ENCODE measurements around the gene MVP.

MVP gene

GRCh38 chr16:29834079-29834478 lies 13.8 kb downstream of the MVP start:
- TF ChIP-seq CTCF (conservative IDR thresholded peaks at IDR 0.05; ENCODE audit: low read depth), result no peak
- ChIA-PET CTCF (interaction anchor here (1.2 kb wide), 1 partner anchor 14 kb away, joined by 3 read pairs; no protein-coding TSS in a partner anchor), POLR2A (ENCODE audit: low non-redundant PET) (no interaction called here)

GRCh38 chr16:29835926-29836325 lies 15.7 kb downstream of the MVP start:
- DNase-seq (ENCODE audit: low spot score), result no peak
- no peak for TF ChIP-seq CTCF (conservative IDR thresholded peaks at IDR 0.05; ENCODE audit: low read depth)
- no peak overlapping the region for H3K27ac ChIP-seq
- POLR2A ChIA-PET (ENCODE audit: low non-redundant PET), result no interaction called here
- CTCF ChIA-PET, result no interaction called here

More at GRCh38 chr16:29834079-29834478, 13.8 kb downstream of the MVP start:
- no peak overlapping the region for H3K27ac ChIP-seq
- DNase-seq (ENCODE audit: low spot score), result no peak

GRCh38 chr16:29836623-29837022 lies 16.4 kb downstream of the MVP start:
- CTCF ChIA-PET, result interaction anchor here (1.5 kb wide), 1 partner anchor 12 kb away, joined by 3 read pairs; no protein-coding TSS in a partner anchor
- no peak for TF ChIP-seq CTCF (conservative IDR thresholded peaks at IDR 0.05; ENCODE audit: low read depth)
- no peak for DNase-seq (ENCODE audit: low spot score)
- no peak overlapping the region for H3K27ac ChIP-seq
- POLR2A ChIA-PET (ENCODE audit: low non-redundant PET), result no interaction called here

- ChIA-PET CTCF (interaction anchor here (0.5 to 1.5 kb wide), 2 partner anchors 10 to 11 kb away, joined by 3 to 4 read pairs; no protein-coding TSS in a partner anchor), POLR2A (ENCODE audit: low non-redundant PET) (no interaction called here)
- no peak for DNase-seq (ENCODE audit: low spot score)
- no peak for TF ChIP-seq CTCF (conservative IDR thresholded peaks at IDR 0.05; ENCODE audit: low read depth)
- H3K27ac ChIP-seq, result no peak overlapping the region
Measured at GRCh38 chr16:29837841-29838240, 17.6 kb downstream of the MVP start.

GRCh38 chr16:29839822-29840221 lies 19.6 kb downstream of the MVP start:
- ChIA-PET CTCF (interaction anchor here (0.6 to 0.7 kb wide), 2 partner anchors 140 to 184 kb away, joined by 3 to 6 read pairs; no protein-coding TSS in a partner anchor), POLR2A (ENCODE audit: low non-redundant PET) (interaction anchor here (0.6 kb wide), 1 partner anchor 212 kb away, joined by 3 read pairs; no protein-coding TSS in a partner anchor)
- no peak for DNase-seq (ENCODE audit: low spot score)
- no peak for TF ChIP-seq CTCF (conservative IDR thresholded peaks at IDR 0.05; ENCODE audit: low read depth)
- H3K27ac ChIP-seq, result no peak overlapping the region

- ChIA-PET CTCF (interaction anchor here (0.6 kb wide), 1 partner anchor 139 kb away, joined by 6 read pairs; no protein-coding TSS in a partner anchor), POLR2A (ENCODE audit: low non-redundant PET) (interaction anchor here (0.6 kb wide), 1 partner anchor 211 kb away, joined by 3 read pairs; no protein-coding TSS in a partner anchor)
- no peak overlapping the region for H3K27ac ChIP-seq
- no peak for TF ChIP-seq CTCF (conservative IDR thresholded peaks at IDR 0.05; ENCODE audit: low read depth)
- no peak for DNase-seq (ENCODE audit: low spot score)
Measured at GRCh38 chr16:29840240-29840639, 20.0 kb downstream of the MVP start.
